Measurements from ENCODE around the gene BTNL8.

DNA sequence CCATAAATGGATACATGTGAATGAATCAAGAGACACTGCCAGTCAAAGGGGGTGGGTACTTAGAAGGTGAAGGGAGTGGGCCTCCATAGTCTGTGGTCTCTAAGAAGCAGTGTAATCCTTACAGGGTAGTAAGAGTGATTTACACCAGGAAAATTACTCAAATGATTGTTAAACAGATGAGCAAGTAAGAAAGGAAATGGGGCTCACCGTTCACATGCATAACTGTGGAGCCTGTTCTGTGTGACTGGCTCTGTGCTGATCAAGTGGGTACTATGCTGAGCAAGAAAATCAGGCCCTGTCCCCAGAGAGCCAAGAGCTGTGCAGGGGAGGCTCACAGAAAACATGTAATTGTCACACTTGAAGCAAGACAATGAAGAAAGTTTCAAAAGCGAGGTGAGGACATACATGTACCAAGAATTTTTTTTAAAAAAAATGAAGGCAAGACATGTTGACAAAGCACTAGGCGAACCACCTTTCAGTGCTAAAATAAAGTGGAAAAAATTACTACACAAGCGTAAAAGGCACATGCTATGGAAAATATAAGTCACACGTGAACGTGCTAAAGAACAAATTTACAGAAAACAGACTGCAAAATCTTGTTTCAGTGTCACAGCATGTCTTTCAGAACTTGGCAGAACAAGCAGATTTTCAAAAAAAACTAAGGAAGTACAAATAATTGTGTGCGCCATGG is 2.5 kb downstream of the BTNL8 start:
- TF ChIP-seq SUZ12 (IDR thresholded peaks at IDR 0.05; ENCODE audit: extremely low read depth, insufficient read depth, insufficient read length) (no peak), YY1 (IDR thresholded peaks at IDR 0.05; ENCODE audit: insufficient read depth, insufficient read length) (no peak)

All from NT2/D1 (cell line).